Right ventricle myocardium inferior (tissue), 1 donor: ENCODE measurements around the gene GNA12. TPM values are rescaled to one million over a fixed set of nuclear protein-coding genes. Genes with fewer than 3 reads are reported as not detected.
A peak's percentile ranks its signal among the peaks of the same experiment; 100 is the strongest.
"Not testable (repeated sequence)": the region's sequence is repeated elsewhere in the genome, so short reads cannot be mapped to it uniquely, and the experiment has no call there.

Source experiments
- ATAC-seq: fragments of 200-7000 bp; cut with Tn5 transposase; one replicate; pipeline ENCODE4 v1.9.1; 2020; ENCODE audit warnings: mild to moderate bottlenecking, moderate library complexity
- DNase-seq: peaks from one replicate; pipeline ENCODE4 v3.0.0; 2021; ENCODE audit errors: missing footprints
- intact Hi-C: fragments of 100-400 bp; cut with DNase I; formaldehyde crosslinking; loops from one replicate; pipeline ENCODE4 v1.11.0; 2022
- total RNA-seq: library from RNA; stranded (reverse); fragmentation: NEBNext Ultra II Directional; extraction: Animal tissue kit (Norgen Biotek cat#: 25700); gene quantifications from one replicate; pipeline ENCODE4 v1.2.1, GENCODE V29; 2021
- donor health status: DM: no; HTN: yes; CAD: no; lungs with severe emphysema.

Gene GNA12
- total RNA-seq, 1 donor from 2014 or later: 40.8 TPM

DNA sequence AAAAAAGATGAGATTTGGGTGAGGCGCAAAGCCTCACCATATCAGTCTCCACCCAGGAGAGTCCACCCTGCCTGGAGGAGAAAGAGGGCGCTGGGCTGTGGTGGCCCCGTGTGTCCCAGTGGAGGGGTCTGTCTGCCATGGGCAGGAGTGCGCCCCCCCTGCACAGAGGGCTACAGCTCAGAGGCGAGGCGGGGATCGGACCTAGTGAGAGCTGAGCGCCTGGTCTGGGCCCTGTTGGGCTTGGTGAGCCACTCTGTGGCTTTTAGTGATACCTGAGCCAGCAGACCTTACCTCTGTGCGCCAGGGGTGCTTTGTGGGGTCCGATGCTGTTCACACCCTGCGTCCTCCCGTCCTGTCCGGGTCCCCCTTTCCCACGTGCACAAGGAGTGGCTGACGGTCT is 25.9 kb upstream of the GNA12 start:
- DNase-seq (no peak), ATAC-seq (no peak)
- intact Hi-C loops: loop anchor here (5.0 kb wide), 1 partner anchor 287 kb away; no protein-coding TSS in a partner anchor

DNA sequence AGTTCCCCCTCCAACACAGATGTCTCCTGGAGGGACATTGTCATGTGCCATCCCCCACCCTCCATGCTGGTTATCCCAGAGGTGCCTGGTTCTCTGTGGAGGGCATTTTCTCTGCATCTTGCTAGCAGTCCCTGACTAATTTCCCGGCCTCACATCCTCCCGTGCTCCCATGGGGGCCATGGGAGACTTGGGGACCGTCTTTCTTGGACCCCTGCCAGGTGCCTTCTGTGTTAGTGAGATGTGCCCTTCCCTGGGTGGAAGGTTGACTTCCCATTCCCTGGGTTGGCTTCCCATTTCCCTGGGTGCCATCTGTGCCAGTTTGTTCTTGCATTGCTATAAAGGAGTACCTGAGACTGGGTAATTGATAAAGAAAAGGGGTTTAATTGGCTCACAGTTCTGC is 22.5 kb upstream of the GNA12 start:
- intact Hi-C loops: loop anchor here (5.0 kb wide), 1 partner anchor 291 kb away; no protein-coding TSS in a partner anchor
- DNase-seq (no peak), ATAC-seq (no peak)

DNA sequence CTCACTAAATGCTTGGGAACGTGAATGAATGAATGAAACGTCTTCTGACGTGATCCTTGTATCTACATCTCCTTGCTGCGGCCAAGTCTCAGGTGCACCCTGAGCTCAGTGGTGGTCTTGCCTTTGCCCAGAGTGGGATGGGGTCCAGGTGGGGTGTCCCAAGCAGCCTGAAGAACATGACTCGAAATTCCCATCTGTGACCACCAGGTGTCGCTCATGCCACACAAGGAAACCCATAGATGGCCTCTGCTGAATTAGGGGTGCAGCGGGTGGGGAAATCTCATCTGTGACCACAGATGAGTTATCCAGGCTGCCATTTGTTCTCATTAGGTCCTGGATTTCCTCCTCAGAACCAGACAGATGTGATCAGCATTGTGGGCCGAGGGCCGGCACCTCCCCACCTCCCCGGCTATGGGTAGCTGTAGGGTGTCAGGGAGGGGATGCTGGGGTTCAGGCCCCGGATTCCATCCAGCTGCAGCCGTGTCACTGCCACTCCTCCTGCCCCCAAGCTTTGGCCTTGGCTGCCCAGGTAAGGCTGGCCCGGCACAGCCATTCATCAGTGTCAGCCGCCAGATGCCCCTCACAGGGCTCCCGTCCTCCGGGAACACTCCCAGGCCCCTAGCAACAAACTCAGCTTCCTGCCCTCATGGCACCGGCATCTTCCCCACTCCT is 21.0 kb upstream of the GNA12 start:
- ATAC-seq (peak; percentile 39), DNase-seq (no peak)
- intact Hi-C loops: loop anchor here (2.0 to 5.0 kb wide), 2 partner anchors 292 to 1032 kb away; no protein-coding TSS in a partner anchor

DNA sequence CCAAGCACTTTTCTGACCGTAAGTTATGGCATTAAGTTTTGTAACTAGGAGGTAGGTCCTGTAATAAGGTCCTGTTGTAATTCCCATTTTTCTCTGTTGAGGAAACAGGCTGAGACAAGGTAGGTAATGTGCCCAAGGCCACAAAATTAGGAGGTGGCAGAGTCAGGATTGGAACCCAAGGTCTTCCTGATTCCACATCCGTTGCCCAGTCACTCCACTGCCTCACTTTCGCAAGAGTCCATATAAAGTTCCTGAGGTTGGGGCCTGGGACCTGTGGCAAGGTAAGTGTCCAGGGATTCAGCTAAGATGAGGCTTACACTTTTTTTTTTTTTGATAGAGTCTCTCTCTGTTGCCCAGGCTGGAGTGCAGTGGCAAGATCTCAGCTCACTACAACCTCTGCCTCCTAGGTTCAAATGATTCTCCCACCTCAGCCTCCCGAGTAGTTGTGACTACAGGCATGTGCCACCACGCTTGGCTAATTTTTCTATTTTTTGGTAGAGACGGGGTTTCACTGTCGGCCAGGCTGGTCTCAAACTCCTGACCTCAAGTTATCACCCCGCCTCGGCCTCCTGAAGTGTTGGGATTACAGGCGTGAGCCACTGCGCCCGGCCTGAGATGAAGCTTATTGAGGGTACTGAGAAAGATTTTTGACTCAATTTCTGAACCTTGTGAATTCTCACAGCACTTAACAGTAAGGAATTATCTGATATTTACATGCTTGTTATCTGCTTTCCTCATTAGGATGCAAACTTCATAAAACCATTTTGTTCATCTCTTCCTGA is 20.3 kb upstream of the GNA12 start:
- intact Hi-C loops: loop anchor here (2.0 kb wide), 1 partner anchor 1032 kb away; no protein-coding TSS in a partner anchor
- DNase-seq (no peak), ATAC-seq (no peak)

DNA sequence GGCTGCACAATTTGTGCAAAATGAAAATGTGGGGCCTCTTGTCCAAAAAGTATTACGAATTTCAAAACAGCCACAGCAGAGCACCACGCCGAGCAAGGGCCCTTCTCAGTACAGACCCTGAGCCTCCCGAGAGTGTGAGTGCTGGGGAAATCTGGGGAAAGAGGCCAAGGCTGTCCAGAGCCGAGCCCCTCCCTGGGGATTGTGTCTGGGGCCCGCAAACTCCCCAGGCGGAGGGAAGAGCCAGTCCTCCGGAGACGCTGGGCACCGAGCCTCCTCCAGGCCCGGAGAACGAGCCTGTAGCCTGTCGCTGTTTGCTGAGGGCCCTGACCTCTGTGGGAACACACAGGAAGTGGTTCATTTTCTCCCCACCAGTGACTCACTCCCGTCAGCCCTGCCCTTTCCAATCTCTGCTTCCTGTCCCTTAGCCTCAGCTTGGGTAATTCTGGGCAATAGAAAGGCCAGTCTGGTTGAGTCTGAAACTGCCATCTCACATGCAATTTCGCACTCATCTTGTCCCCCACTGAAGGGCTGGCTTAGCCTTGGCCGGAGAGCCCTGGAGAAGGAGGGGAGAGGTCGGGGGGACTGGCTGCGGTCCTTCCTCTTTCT is 19.5 kb upstream of the GNA12 start:
- ATAC-seq (peak; percentile 97), DNase-seq (peak; percentile 88)
- intact Hi-C loops: loop anchor here (2.0 kb wide), 1 partner anchor 1033 kb away; no protein-coding TSS in a partner anchor

DNA sequence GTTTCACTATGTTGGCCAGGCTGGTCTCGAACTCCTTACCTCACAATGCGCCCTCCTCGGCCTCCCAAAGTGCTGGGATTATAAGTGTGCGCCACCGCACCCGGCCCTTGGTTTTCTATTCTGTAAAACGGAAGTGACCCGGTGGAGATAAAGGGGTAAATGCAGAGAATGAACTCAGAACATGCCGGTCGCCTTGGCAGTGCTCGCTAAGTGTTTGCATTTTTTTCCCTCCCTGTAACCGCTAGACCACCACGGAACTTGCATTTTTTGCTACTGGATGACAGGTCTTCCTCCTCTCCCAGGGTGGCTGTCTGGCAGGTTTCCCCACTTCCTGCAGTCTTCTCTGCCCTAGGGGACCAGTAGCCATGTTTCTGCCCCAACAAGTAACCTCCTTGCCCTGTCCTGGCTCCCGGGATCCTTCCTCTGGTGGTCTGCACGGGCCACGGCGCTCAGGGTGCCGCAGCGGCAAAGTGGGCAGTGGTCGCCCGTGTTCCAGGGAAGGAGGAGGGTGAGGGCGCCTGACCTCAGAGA is 18.8 kb upstream of the GNA12 start:
- ATAC-seq: no peak
- intact Hi-C loops: no loop called here
- no peak for DNase-seq

DNA sequence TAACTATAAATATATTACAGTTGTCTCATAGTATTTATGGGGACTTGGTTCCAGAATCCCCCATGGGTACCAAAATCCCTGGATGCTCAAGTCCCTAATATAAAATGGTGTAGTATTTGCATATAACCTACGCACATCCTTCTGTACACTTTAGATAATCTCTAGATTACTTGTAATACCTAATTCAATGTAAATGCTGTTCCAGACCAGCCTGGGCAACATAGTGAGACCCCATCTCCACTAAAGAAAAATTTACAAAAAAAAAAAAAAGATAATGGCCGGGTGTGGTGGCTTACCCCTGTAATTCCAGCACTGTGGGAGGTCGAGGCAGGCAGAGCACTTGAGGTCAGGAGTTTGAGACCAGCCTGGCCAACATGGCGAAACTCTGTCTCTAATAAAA is 17.4 kb upstream of the GNA12 start:
- ATAC-seq: no peak
- intact Hi-C loops: no loop called here
- DNase-seq: no peak

DNA sequence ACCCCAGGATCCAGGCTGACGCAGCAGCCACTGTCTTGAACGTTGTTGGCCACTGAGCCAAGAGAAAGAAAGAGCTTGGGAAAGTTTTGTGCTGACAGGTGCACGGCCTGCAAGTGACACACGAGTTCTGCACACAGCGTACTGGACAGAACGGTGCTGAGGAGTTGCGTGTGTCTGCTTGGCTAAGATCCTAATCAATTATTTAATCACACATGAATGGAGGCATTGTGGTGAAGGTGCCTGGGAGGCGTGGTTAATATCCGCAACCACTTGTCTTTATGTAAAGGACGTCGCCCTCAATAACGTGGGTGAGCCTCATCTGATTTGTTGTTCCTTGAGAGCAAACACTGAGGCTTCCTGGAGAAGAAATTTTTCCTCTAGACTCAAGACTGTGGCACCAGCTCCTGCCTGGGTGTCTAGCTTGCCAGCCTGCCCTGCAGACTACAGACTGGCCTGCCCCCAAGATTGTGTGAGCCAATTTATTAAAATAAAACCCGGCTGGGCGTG is 16.6 kb upstream of the GNA12 start:
- intact Hi-C loops: no loop called here
- no peak for DNase-seq
- no peak for ATAC-seq

DNA sequence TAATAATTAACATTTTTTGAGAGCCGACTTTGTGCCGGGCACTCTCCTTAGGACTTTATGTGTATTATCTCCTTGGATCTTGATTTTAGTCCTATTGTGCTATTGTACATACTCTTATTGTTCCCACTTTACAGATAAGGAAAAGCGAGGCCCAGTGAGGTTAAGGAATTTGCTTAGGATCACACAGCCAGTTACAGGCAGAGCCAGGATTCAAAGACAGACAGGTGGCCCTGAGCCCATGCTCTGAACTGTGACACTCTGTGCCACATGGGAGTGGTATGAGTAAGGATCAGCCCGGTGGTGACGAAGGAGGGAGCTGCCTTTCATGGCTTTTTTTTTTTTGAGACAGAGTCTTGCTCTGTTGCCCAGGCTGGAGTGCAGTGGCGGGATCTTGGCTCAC is 15.8 kb upstream of the GNA12 start:
- DNase-seq (no peak), ATAC-seq (no peak)
- intact Hi-C loops: no loop called here

DNA sequence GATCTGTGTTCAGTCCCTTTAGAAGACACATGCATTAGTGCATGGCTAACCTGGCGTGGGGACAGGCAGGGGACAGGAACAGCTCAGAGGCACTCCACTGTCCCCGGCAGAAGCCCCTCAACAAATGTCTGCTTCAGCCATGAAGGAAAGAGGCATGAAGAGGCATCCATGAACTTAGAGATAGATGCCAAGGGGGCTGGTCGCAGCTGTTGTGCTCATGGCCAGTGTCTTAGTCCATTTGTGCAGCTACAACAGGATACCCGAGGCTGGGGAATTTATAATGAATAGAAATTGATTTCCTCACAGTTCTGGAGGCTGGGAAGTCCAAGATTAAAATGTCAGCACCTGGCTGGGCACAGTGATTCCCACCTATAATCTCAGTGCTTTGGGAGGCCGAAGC is 14.5 kb upstream of the GNA12 start:
- DNase-seq (no peak), ATAC-seq (no peak)
- intact Hi-C loops: no loop called here

DNA sequence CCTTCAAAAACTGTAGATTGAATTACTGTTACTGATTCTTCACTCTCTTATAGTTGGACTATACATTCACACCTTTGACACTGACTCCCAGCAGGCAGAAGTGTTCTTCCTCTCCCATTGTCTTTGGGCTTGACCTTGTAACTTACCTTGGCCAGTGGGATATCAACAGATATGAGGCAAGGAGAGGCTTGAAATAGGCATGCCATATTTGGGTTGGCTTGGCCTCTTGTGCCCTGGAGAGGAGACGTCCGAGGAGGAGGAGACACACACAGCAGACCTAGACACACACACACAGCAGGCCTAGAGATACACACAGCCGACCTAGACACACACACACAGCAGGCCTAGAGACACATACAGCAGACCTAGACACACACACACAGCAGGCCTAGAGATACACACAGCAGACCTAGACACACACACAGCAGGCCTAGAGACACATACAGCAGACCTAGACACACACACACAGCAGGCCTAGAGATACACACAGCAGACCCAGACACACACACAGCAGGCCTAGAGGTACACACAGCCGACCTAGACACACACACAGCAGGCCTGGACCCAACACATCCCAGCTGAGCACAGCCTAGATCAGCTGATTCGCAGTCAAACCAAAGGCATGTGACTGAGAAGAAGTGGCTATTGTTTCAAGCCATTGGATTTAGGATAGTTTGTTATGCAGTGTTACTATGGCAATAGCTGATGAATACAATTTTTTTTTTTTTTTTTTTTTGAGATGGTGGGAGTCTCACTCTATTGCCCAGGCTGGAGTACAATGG is 12.5 kb upstream of the GNA12 start:
- DNase-seq (no peak), ATAC-seq (peak; percentile 60)
- intact Hi-C loops: no loop called here

DNA sequence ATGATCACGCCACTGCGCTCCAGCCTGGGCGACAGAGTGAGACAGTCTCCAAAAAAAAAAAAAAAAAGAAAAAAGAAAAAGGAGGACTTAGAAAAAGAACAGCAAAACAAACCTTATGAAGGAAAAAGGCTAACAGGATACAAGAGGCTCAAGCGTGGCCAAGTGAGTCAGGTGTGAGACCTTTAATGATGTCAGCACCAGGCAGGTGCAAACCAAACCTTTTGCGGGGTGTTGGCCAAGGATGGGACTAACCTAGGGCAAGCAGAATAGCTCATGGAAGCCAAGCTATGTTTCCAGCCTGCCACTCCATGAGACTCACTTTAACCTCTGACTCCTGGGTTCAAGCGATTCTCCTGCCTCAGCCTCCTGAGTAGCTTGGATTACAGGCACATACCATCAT is 11.3 kb upstream of the GNA12 start:
- no peak for ATAC-seq
- intact Hi-C loops: no loop called here

DNA sequence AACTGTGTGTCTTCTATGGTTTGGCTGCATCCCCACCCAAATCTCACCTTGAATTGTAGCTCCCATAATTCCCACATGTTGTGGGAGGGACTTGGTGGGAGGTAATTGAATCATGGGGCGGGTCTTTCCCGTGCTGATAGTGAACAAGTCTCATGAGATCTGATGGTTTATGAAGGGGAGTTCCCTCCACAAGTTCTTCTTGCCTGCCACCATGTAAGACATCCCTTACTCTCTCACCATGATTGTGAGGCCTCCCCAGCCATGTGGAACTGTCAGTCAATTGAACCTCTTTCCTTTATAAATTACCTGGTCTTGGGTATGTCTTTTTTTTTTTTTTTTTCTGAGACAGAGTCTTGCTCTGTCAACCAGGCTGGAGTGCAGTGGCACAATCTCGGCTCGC is 9.4 kb upstream of the GNA12 start:
- ATAC-seq, DNase-seq, intact Hi-C loops: not testable (repeated sequence)

More for the DNA sequence above, 11.3 kb upstream of the GNA12 start:
- no peak for DNase-seq

DNA sequence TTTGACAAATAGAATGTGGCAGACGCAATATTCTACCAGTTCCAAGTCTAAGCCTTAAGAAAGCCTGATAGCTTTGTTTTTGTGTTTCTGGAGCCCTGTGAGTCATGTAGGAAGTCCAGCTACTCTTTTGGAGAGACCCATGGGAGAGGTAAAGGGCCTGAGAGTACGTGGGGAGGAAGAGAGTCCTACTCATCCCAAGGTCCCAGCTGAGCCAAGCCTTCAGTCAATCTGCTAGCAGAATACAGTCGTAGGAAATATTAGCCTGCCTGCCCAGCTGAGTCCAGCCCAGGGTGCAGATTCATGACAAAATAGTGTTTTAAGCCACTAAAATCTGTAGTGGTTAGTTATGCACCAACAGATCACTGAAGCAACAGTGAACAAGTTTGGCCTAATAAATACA is 9.0 kb upstream of the GNA12 start:
- DNase-seq: no peak
- intact Hi-C loops: no loop called here

DNA sequence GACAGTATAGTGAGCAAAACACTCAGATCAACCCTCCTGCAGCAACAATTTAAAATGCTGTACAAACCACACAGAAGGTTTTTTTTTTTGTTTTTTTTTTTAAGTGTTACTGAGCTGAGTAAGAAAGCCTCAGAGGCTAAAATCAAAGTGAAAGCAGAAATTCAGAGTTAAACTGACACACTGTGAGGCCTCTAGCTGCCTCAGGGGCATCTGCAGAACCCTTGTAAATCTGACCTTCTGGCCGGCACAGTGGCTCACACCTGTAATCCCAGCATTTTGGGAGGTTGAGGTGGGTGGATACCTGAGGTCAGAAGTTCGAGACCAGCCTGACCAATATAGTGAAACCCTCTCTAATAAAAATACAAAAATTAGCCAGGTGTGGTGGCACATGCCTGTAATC is 7.4 kb upstream of the GNA12 start:
- ATAC-seq (no peak), DNase-seq (no peak)
- intact Hi-C loops: no loop called here

More for the DNA sequence above, 9.0 kb upstream of the GNA12 start:
- ATAC-seq: peak; percentile 84

DNA sequence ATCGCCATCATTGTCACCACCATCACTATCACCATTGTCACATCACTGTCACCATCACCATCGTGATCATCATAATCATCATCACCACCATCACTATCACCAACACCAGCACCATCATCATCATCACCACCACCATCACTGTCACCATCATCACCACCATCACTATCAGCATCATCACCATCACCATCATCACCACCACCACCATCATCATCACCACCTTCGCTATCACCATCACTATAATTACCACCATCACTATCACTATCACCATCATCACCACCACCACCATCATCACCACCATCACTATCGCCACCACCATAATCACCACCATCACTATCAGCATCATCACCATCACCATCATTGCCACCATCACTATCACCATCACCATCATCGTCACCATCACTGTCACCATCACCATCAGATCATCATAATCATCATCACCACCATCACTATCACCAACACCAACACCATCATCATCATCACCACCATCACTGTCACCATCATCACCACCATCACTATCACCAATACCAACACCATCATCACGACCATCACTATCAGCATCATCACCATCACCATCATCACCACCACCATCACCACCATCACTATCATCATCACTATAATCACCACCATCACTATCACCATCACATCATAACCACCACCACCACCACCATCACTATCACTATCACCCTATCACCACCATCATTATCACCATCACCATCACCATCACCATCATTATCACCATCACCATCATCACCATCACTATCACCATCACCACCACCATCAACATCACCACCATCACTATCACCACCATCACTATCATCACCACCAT is 6.0 kb upstream of the GNA12 start:
- ATAC-seq (no peak), DNase-seq (no peak)
- intact Hi-C loops: no loop called here

DNA sequence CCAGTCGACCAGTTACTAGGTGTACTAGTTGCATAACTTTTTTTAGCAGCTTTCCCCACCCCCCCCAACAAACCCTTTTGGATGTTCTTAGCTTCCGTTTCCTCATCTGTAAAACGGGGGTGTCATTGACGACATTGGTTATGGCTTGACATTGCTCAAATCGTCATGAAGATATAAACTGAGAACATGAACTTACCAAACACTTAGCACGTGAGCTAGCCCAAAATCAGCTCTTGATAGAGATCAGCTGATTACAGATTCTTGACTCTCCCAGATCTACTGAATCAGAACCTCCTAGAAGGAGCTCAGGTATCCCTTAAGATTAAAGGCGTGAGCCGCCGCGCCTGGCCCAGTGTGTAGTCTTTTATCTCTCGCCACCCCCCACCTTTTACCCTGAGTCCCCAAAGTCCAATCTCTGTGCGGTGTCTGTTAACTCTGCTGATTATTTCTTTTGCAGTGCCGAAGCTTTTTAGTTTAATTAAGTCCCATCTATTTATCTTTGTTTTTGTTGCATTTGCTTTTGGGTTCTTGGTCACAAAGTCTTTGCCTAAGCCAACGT is 1.0 kb upstream of the GNA12 start:
- no peak for DNase-seq
- intact Hi-C loops: no loop called here
- ATAC-seq: no peak
